ENCODE measurements around the gene HAND2. TPM values are rescaled to one million over a fixed set of nuclear protein-coding genes. Genes with fewer than 3 reads are reported as not detected.

HAND2 gene
- total RNA-seq, 1 experiment from 2014 or later, result 0.31 TPM

DNA sequence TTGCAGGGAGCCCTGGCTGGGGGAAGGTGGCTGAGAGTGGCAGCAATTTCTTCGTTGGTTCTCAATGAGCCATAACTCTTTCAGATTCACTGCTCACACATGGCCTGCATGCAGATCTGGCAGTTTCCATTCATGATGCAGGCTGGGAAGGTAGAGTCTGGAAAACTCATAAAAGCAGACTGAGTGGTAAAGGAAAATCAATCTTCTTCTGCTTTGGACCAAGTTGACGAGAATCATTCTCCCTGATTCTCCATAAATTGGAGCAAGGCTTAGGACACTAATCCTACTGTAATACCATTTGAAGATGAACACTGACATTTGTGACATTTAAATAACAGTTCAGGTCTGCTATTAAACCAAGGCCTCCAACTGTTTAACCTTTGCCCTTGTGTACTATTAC, 35.3 kb upstream of the HAND2 start:
- no TSS peak for BruUV-seq (replicated peaks)
- ATAC-seq (no peak), DNase-seq (ENCODE audit: low read depth, low spot score) (no peak)
- TF ChIP-seq TCF7L2 (IDR thresholded peaks at IDR 0.05; ENCODE audit: low read depth, low read length), result no peak
- no peak for TF ChIP-seq SIN3A (IDR thresholded peaks at IDR 0.05; ENCODE audit: borderline replicate concordance, insufficient read depth, low read depth, low read length)
- TF ChIP-seq, protein P1, sequence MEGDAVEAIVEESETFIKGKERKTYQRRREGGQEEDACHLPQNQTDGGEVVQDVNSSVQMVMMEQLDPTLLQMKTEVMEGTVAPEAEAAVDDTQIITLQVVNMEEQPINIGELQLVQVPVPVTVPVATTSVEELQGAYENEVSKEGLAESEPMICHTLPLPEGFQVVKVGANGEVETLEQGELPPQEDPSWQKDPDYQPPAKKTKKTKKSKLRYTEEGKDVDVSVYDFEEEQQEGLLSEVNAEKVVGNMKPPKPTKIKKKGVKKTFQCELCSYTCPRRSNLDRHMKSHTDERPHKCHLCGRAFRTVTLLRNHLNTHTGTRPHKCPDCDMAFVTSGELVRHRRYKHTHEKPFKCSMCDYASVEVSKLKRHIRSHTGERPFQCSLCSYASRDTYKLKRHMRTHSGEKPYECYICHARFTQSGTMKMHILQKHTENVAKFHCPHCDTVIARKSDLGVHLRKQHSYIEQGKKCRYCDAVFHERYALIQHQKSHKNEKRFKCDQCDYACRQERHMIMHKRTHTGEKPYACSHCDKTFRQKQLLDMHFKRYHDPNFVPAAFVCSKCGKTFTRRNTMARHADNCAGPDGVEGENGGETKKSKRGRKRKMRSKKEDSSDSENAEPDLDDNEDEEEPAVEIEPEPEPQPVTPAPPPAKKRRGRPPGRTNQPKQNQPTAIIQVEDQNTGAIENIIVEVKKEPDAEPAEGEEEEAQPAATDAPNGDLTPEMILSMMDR (IDR thresholded peaks at IDR 0.05), result no peak
- TF ChIP-seq POLR2AphosphoS5 (IDR thresholded peaks at IDR 0.05; ENCODE audit: low read depth, low read length), result no peak
- TF ChIP-seq, protein P2, sequence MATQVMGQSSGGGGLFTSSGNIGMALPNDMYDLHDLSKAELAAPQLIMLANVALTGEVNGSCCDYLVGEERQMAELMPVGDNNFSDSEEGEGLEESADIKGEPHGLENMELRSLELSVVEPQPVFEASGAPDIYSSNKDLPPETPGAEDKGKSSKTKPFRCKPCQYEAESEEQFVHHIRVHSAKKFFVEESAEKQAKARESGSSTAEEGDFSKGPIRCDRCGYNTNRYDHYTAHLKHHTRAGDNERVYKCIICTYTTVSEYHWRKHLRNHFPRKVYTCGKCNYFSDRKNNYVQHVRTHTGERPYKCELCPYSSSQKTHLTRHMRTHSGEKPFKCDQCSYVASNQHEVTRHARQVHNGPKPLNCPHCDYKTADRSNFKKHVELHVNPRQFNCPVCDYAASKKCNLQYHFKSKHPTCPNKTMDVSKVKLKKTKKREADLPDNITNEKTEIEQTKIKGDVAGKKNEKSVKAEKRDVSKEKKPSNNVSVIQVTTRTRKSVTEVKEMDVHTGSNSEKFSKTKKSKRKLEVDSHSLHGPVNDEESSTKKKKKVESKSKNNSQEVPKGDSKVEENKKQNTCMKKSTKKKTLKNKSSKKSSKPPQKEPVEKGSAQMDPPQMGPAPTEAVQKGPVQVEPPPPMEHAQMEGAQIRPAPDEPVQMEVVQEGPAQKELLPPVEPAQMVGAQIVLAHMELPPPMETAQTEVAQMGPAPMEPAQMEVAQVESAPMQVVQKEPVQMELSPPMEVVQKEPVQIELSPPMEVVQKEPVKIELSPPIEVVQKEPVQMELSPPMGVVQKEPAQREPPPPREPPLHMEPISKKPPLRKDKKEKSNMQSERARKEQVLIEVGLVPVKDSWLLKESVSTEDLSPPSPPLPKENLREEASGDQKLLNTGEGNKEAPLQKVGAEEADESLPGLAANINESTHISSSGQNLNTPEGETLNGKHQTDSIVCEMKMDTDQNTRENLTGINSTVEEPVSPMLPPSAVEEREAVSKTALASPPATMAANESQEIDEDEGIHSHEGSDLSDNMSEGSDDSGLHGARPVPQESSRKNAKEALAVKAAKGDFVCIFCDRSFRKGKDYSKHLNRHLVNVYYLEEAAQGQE (IDR thresholded peaks at IDR 0.05; ENCODE audit: insufficient read depth in 1 of 2, low read depth in 2 of 2, low read length in 1 of 2), result no peak
- Histone ChIP-seq H3K27ac (ENCODE audit: low read length) (no peak overlapping the region), H3K27me3 (ENCODE audit: control insufficient read depth, insufficient read depth, low read length) (no peaks in the 10 kb centered on the region), H3K36me3 (ENCODE audit: control insufficient read depth, insufficient read depth, low read length) (no peaks in the 10 kb centered on the region), H3K9me3 (ENCODE audit: control insufficient read depth, insufficient read depth, low read depth, low read length) (no peaks in the 10 kb centered on the region), H3K4me1 (ENCODE audit: control insufficient read depth, insufficient read depth, low read length) (no peaks in the 10 kb centered on the region), H3K4me3 (ENCODE audit: low read depth in 2 of 2, low read length in 2 of 2) (no peak overlapping the region)
- in situ Hi-C loops (cut with HindIII; ENCODE audit: low pct_unique_long_range_greater_than_20kb, low sequenced_read_pairs), result no loop called here
- POLR2A ChIA-PET, result no interaction called here
- CTCF ChIA-PET, result no interaction called here
- intact Hi-C loops (cut with micrococcal nuclease; ENCODE audit: unreplicated experiment), result no loop called here

DNA sequence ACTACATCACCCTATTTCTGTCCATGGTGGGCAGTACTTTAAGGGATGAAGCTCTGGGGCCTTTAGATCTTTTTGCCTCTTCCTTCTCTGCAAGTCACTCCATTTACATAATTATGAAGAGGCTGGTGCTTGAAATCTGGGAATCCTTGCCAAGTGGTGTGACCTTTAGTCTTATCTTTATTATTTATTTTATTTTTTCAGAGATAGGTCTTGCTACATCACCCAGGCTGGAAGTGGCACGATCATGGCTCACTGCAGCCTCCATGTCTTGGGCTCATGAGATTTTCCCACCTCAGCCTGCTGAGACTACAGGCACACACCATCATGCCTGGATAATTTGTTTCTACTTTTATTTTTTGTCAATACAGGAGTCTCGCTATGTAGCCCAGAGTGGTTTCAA, 34.4 kb upstream of the HAND2 start:
- ATAC-seq (no peak), DNase-seq (ENCODE audit: low read depth, low spot score) (no peak)
- ChIA-PET CTCF (no interaction called here), POLR2A (no interaction called here)
- BruUV-seq (replicated peaks), result no TSS peak
- TF ChIP-seq, protein P1 (IDR thresholded peaks at IDR 0.05), result no peak
- TF ChIP-seq SIN3A (IDR thresholded peaks at IDR 0.05; ENCODE audit: borderline replicate concordance, insufficient read depth, low read depth, low read length), result no peak
- H3K27ac ChIP-seq (ENCODE audit: low read length), result no peak overlapping the region
- H3K4me1 ChIP-seq (ENCODE audit: control insufficient read depth, insufficient read depth, low read length), result no peaks in the 10 kb centered on the region
- intact Hi-C loops (cut with micrococcal nuclease; ENCODE audit: unreplicated experiment) (no loop called here), in situ Hi-C loops (cut with HindIII; ENCODE audit: low pct_unique_long_range_greater_than_20kb, low sequenced_read_pairs) (no loop called here)
- no peaks in the 10 kb centered on the region for H3K9me3 ChIP-seq (ENCODE audit: control insufficient read depth, insufficient read depth, low read depth, low read length)
- H3K27me3 ChIP-seq (ENCODE audit: control insufficient read depth, insufficient read depth, low read length), result no peaks in the 10 kb centered on the region
- no peaks in the 10 kb centered on the region for H3K36me3 ChIP-seq (ENCODE audit: control insufficient read depth, insufficient read depth, low read length)
- H3K4me3 ChIP-seq (ENCODE audit: low read depth in 2 of 2, low read length in 2 of 2), result no peak overlapping the region

DNA sequence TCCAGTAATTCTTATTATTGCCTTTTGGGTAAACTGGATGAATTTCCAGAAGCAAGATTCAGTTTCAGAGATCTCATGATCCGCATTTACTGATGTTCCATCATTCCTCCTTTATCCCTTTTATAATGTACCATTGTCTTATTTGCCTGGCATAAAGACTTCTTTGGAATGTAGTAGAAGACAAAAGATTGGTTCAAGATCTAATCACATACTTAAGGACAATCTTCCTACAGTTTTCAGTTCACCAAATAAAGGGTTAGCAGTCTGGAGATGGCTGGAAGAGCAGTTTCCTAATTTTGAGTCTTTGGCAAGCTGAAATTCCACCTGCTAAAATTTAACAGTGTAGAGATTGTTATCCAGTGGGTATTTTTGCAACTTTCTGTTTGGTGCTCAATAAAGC, 30.9 kb upstream of the HAND2 start:
- ChIA-PET POLR2A (no interaction called here), CTCF (no interaction called here)
- Histone ChIP-seq H3K27ac (ENCODE audit: low read length) (no peak overlapping the region), H3K4me1 (ENCODE audit: control insufficient read depth, insufficient read depth, low read length) (no peaks in the 10 kb centered on the region), H3K27me3 (ENCODE audit: control insufficient read depth, insufficient read depth, low read length) (no peaks in the 10 kb centered on the region), H3K9me3 (ENCODE audit: control insufficient read depth, insufficient read depth, low read depth, low read length) (no peaks in the 10 kb centered on the region), H3K36me3 (ENCODE audit: control insufficient read depth, insufficient read depth, low read length) (no peaks in the 10 kb centered on the region), H3K4me3 (ENCODE audit: low read depth in 2 of 2, low read length in 2 of 2) (no peak overlapping the region)
- BruUV-seq (replicated peaks), result no TSS peak
- DNase-seq (ENCODE audit: low read depth, low spot score) (no peak), ATAC-seq (no peak)
- intact Hi-C loops (cut with micrococcal nuclease; ENCODE audit: unreplicated experiment), result no loop called here
- in situ Hi-C loops (cut with HindIII; ENCODE audit: low pct_unique_long_range_greater_than_20kb, low sequenced_read_pairs), result no loop called here
- TF ChIP-seq POLR2AphosphoS5 (IDR thresholded peaks at IDR 0.05; ENCODE audit: low read depth, low read length) (no peak), SIN3A (IDR thresholded peaks at IDR 0.05; ENCODE audit: borderline replicate concordance, insufficient read depth, low read depth, low read length) (no peak), TCF7L2 (IDR thresholded peaks at IDR 0.05; ENCODE audit: low read depth, low read length) (no peak)
- TF ChIP-seq, protein P2 (IDR thresholded peaks at IDR 0.05; ENCODE audit: insufficient read depth in 1 of 2, low read depth in 2 of 2, low read length in 1 of 2), result no peak
- TF ChIP-seq, protein P1 (IDR thresholded peaks at IDR 0.05), result no peak
